PC-9 (cell line): ENCODE results near the gene DACH1. TPM values are rescaled to one million over a fixed set of nuclear protein-coding genes. Genes with fewer than 3 reads are reported as not detected.

Source experiments
- BruUV-seq: library from RNA; stranded (reverse); fragments of 400-500 nt; replicated peaks from 2 replicates; lab custom pipeline; 2021; lab: Mats Ljungman, UMichigan
- CTCF ChIA-PET: fragments of 300-600 bp; sonication (Branson Sonifier 250); formaldehyde crosslinking; loops from one replicate; lab custom pipeline; 2022; ENCODE audit warnings: antibody characterized with exemption; lab: Charles Lee
- POLR2A ChIA-PET: fragments of 300-600 bp; sonication (Branson Sonifier 250); formaldehyde crosslinking; loops from one replicate; lab custom pipeline; 2022; ENCODE audit warnings: antibody characterized with exemption; ENCODE audit not compliant: unreplicated experiment; lab: Charles Lee
- DNase-seq, 2 experiments: peaks; one replicate each; pipeline versions ENCODE4 v3.0.0 to v3.0.0-alpha.2; 2015 to 2022; ENCODE audit warnings: mixed read lengths in 1 of 2
- H2AFZ ChIP-seq: fragments of 200-600 bp; sonication (generic); 2 replicates; pipeline ENCODE4 v1.8.1; 2017; ENCODE audit warnings: antibody characterized with exemption
- H3F3A ChIP-seq: fragments of 200-600 bp; sonication (generic); 2 replicates; pipeline ENCODE4 v1.8.1; 2017; ENCODE audit warnings: antibody characterized with exemption, mild to moderate bottlenecking, low read depth; ENCODE audit not compliant: insufficient read depth
- H3K27ac ChIP-seq: fragments of 200-600 bp; sonication (generic); 2 replicates; pipeline ENCODE4 v1.6.1; 2016; ENCODE audit warnings: mixed run types
- H3K27me3 ChIP-seq: fragments of 200-600 bp; sonication (generic); 2 replicates; pipeline ENCODE4 v1.6.1; 2016; ENCODE audit warnings: low read depth, mixed run types; ENCODE audit not compliant: insufficient read depth
- H3K36me3 ChIP-seq: fragments of 200-600 bp; sonication (generic); 2 replicates; pipeline ENCODE4 v1.6.1; 2016; ENCODE audit warnings: low read depth, mixed run types
- H3K4me1 ChIP-seq: fragments of 200-600 bp; sonication (generic); replicated peaks from 2 replicates; pipeline ENCODE4 v1.6.1; 2016; ENCODE audit warnings: mixed run types; ENCODE audit not compliant: insufficient read depth
- H3K4me2 ChIP-seq: fragments of 200-600 bp; sonication (generic); 2 replicates; pipeline ENCODE4 v1.6.1; 2017; ENCODE audit warnings: mixed run types
- H3K4me3 ChIP-seq: fragments of 200-600 bp; sonication (generic); 2 replicates; pipeline ENCODE4 v1.6.1; 2016; ENCODE audit warnings: mixed run types
- H3K79me2 ChIP-seq: fragments of 200-600 bp; sonication (generic); 2 replicates; pipeline ENCODE4 v1.6.1; 2017; ENCODE audit warnings: low read depth, mixed run types
- H3K9me2 ChIP-seq: fragments of 200-600 bp; sonication (generic); 2 replicates; pipeline ENCODE4 v1.8.1; 2017; ENCODE audit warnings: mild to moderate bottlenecking; ENCODE audit not compliant: insufficient read depth
- H3K9me3 ChIP-seq: fragments of 200-600 bp; sonication (generic); 2 replicates; pipeline ENCODE4 v1.8.1; 2016; ENCODE audit warnings: low read depth; ENCODE audit not compliant: insufficient read depth
- H4K20me1 ChIP-seq: fragments of 200-600 bp; sonication (generic); 2 replicates; pipeline ENCODE4 v1.8.1; 2017; ENCODE audit not compliant: insufficient read depth
- EZH2 ChIP-seq: fragments of 200-600 bp; sonication (generic); IDR thresholded peaks from 2 replicates; pipeline ENCODE4 v1.8.0; 2017; ENCODE audit warnings: antibody characterized with exemption, low read depth
- intact Hi-C: fragments of 100-400 bp; cut with micrococcal nuclease; formaldehyde crosslinking; loops from one replicate; pipeline ENCODE4 v1.10.0; 2022; ENCODE audit not compliant: unreplicated experiment
- total RNA-seq: library from RNA; stranded (reverse); gene quantifications from 2 replicates; pipeline ENCODE4 v1.2.3, GENCODE V29; 2021
- TF ChIP-seq, protein P1 (sequence below): fragments of 200-600 bp; sonication (generic); conservative IDR thresholded peaks from 2 replicates; pipeline ENCODE4 v1.6.1; 2017; ENCODE audit warnings: mixed run types, antibody characterized with exemption, mild to moderate bottlenecking, moderate library complexity

DACH1 gene
- total RNA-seq, 1 experiment from 2014 or later, result 1.5 TPM

DNA sequence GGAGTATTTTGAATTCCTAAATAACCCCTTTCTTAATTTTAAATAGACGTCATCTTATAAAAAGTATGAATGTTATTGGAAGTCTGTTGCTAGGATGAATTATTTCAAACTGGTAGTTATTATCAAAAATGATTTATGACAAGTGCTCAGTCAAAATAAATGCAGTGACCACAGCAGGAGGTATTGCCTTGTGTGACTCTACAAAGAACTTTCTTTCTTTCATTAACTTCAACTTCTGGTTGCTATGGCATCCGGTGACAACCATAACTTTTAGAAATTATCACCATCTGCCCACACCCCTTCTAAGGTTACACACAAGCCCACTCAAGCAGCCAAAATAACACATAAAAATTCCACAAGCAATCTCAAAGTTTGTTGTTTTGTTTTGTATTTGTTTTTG, 189.9 kb downstream of the DACH1 start:
- no peaks in the 10 kb centered on the region for H3K9me3 ChIP-seq
- no peak overlapping the region for H3K4me2 ChIP-seq
- H3K27ac ChIP-seq, result no peak overlapping the region
- H3K9me2 ChIP-seq, result no peaks in the 10 kb centered on the region
- no peaks in the 10 kb centered on the region for H3K4me1 ChIP-seq
- no peak overlapping the region for H3K4me3 ChIP-seq
- H2AFZ ChIP-seq, result no peak overlapping the region
- H3K36me3 ChIP-seq, result no peaks in the 10 kb centered on the region
- H3F3A ChIP-seq, result no peaks in the 10 kb centered on the region
- POLR2A ChIA-PET, result no interaction called here
- DNase-seq, result no peak
- no peaks in the 10 kb centered on the region for H3K79me2 ChIP-seq
- BruUV-seq, result no TSS peak
- H3K27me3 ChIP-seq, result no peaks in the 10 kb centered on the region
- intact Hi-C loops, result no loop called here
- H4K20me1 ChIP-seq, result no peaks in the 10 kb centered on the region
- CTCF ChIA-PET, result no interaction called here
- TF ChIP-seq, protein P1, sequence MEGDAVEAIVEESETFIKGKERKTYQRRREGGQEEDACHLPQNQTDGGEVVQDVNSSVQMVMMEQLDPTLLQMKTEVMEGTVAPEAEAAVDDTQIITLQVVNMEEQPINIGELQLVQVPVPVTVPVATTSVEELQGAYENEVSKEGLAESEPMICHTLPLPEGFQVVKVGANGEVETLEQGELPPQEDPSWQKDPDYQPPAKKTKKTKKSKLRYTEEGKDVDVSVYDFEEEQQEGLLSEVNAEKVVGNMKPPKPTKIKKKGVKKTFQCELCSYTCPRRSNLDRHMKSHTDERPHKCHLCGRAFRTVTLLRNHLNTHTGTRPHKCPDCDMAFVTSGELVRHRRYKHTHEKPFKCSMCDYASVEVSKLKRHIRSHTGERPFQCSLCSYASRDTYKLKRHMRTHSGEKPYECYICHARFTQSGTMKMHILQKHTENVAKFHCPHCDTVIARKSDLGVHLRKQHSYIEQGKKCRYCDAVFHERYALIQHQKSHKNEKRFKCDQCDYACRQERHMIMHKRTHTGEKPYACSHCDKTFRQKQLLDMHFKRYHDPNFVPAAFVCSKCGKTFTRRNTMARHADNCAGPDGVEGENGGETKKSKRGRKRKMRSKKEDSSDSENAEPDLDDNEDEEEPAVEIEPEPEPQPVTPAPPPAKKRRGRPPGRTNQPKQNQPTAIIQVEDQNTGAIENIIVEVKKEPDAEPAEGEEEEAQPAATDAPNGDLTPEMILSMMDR, result no peak
- TF ChIP-seq EZH2, result no peak

DNA sequence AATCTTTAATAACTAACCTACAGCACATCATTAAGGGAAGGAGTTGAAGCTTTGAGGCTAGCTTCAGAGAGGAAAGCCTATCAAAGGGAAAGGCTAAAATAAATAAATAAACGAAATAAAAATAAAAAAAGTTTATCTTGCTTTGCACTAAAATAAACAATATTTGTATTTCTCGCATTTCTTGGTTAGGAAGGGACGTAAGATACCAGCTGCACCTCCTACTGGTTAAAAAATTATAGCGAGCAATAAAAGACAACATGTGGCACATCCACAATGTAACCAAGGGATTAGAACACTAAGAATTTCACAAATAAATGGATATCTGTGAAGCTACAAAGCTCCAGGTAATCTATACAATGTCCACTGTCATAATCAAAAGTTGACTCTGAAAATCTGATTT, 194.5 kb downstream of the DACH1 start:
- Histone ChIP-seq H3K9me2 (peaks cover 4% of the 10 kb centered on the region; the same call in 1 of the 2 replicates), H3K79me2 (no peaks in the 10 kb centered on the region), H4K20me1 (no peaks in the 10 kb centered on the region), H3K27ac (no peak overlapping the region), H3K4me3 (no peak overlapping the region), H3K4me2 (no peak overlapping the region), H3F3A (no peaks in the 10 kb centered on the region), H2AFZ (no peak overlapping the region), H3K36me3 (no peaks in the 10 kb centered on the region), H3K27me3 (no peaks in the 10 kb centered on the region), H3K4me1 (no peaks in the 10 kb centered on the region), H3K9me3 (no peaks in the 10 kb centered on the region)
- CTCF ChIA-PET, result no interaction called here
- TF ChIP-seq, protein P1, result no peak
- no peak for TF ChIP-seq EZH2
- intact Hi-C loops, result no loop called here
- POLR2A ChIA-PET, result no interaction called here
- DNase-seq, result no peak
- BruUV-seq, result no TSS peak

DNA sequence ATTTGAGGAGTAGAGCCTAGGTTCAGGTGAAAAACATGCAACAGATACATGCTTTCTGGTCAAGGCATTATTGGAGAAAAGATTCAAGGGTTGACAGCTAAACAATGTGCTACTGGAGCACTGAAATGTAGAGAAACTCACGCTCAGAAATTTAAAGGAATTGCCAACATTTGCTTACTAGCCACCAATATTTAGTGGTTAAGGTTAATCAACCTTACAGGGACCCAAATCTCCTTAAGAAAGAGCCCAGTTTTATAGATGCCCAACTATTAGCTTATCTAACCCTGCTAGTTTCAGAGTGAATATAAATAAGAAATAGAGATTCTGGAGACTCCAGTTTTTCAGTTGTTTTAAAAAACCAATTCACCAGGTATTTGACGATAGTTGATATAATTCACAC, 203.6 kb downstream of the DACH1 start:
- Histone ChIP-seq H3K4me1 (no peaks in the 10 kb centered on the region), H3K4me3 (no peak overlapping the region), H3K27ac (no peak overlapping the region), H3F3A (no peaks in the 10 kb centered on the region), H3K9me2 (peaks cover 4% of the 10 kb centered on the region; the same call in 1 of the 2 replicates), H2AFZ (no peak overlapping the region), H3K79me2 (no peaks in the 10 kb centered on the region), H3K27me3 (no peaks in the 10 kb centered on the region), H4K20me1 (no peaks in the 10 kb centered on the region), H3K9me3 (no peaks in the 10 kb centered on the region), H3K4me2 (no peak overlapping the region), H3K36me3 (no peaks in the 10 kb centered on the region)
- intact Hi-C loops, result no loop called here
- TF ChIP-seq, protein P1, result no peak
- TF ChIP-seq EZH2, result no peak
- CTCF ChIA-PET, result no interaction called here
- no peak for DNase-seq
- POLR2A ChIA-PET, result no interaction called here
- BruUV-seq, result no TSS peak
